ENCODE data around the gene HNRNPF.
"Not testable (repeated sequence)": the region's sequence is repeated elsewhere in the genome, so short reads cannot be mapped to it uniquely, and the experiment has no call there.

DNA sequence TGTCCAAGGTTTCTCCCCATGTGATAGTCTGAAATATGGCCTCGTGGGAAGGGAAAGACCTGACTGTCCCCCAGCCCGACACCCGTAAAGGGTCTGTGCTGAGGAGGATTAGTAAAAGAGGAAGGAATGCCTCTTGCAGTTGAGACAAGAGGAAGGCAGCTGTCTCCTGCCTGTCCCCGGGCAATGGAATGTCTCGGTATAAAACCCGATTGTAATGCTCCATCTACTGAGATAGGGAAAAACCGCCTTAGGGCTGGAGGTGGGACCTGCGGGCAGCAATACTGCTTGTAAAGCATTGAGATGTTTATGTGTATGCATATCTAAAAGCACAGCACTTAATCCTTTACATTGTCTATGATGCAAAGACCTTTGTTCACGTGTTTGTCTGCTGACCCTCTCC is 71.5 kb downstream of the HNRNPF start:
- TF ChIP-seq ZNF138 (tag by site-specific recombination; IDR thresholded peaks at IDR 0.05; ENCODE audit: borderline replicate concordance); BCL11A (tag by site-specific recombination; IDR thresholded peaks at IDR 0.05; ENCODE audit: low read depth); ZNF341 (tag by site-specific recombination; IDR thresholded peaks at IDR 0.05; ENCODE audit: low read depth): not testable (repeated sequence)
- TF ChIP-seq, protein P1, sequence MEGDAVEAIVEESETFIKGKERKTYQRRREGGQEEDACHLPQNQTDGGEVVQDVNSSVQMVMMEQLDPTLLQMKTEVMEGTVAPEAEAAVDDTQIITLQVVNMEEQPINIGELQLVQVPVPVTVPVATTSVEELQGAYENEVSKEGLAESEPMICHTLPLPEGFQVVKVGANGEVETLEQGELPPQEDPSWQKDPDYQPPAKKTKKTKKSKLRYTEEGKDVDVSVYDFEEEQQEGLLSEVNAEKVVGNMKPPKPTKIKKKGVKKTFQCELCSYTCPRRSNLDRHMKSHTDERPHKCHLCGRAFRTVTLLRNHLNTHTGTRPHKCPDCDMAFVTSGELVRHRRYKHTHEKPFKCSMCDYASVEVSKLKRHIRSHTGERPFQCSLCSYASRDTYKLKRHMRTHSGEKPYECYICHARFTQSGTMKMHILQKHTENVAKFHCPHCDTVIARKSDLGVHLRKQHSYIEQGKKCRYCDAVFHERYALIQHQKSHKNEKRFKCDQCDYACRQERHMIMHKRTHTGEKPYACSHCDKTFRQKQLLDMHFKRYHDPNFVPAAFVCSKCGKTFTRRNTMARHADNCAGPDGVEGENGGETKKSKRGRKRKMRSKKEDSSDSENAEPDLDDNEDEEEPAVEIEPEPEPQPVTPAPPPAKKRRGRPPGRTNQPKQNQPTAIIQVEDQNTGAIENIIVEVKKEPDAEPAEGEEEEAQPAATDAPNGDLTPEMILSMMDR (tag by site-specific recombination; IDR thresholded peaks at IDR 0.05), result not testable (repeated sequence)
- TF ChIP-seq, protein P2, sequence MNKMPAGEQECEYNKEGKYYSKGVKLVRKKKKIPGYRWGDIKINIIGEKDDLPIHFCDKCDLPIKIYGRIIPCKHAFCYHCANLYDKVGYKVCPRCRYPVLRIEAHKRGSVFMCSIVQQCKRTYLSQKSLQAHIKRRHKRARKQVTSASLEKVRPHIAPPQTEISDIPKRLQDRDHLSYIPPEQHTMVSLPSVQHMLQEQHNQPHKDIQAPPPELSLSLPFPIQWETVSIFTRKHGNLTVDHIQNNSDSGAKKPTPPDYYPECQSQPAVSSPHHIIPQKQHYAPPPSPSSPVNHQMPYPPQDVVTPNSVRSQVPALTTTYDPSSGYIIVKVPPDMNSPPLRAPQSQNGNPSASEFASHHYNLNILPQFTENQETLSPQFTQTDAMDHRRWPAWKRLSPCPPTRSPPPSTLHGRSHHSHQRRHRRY (tag by site-specific recombination; IDR thresholded peaks at IDR 0.05), result not testable (repeated sequence)

Data from HEK293 (cell line).